GM03348 (cell line): ENCODE results near the gene FUOM.
"Not testable (repeated sequence)": the region's sequence is repeated elsewhere in the genome, so short reads cannot be mapped to it uniquely, and the experiment has no call there.

ENCODE experiments used
- DNase-seq: peaks from one replicate; pipeline ENCODE4 v3.0.0; 2012; ENCODE audit warnings: low spot score

The FUOM gene

GRCh38 chr10:133388236-133388972, 30.6 kb upstream of the FUOM start:
- no peak for DNase-seq

- not testable (repeated sequence) for DNase-seq
Measured at GRCh38 chr10:133386951-133387350, 29.1 kb upstream of the FUOM start.

GRCh38 chr10:133385214-133385613, 27.4 kb upstream of the FUOM start:
- DNase-seq = no peak

GRCh38 chr10:133384071-133384470, 26.3 kb upstream of the FUOM start:
- no peak for DNase-seq

- DNase-seq = no peak
Measured at GRCh38 chr10:133383551-133383950, 25.7 kb upstream of the FUOM start.

- no peak for DNase-seq
Measured at GRCh38 chr10:133381036-133381435, 23.2 kb upstream of the FUOM start.

GRCh38 chr10:133379801-133380666, 22.2 kb upstream of the FUOM start:
- DNase-seq = no peak

GRCh38 chr10:133379152-133379800, 21.5 kb upstream of the FUOM start, which contains the start of gene PAOX:
PAOX (plus strand) TSS chr10:133379262; CDS start chr10:133379317, 55 bp downstream.
- peak; percentile 94 for DNase-seq

- peak; percentile 80 for DNase-seq
Measured at GRCh38 chr10:133378251-133379096, 20.7 kb upstream of the FUOM start.

- no peak for DNase-seq
Measured at GRCh38 chr10:133377818-133378250, 20.0 kb upstream of the FUOM start.

GRCh38 chr10:133377025-133377817, 19.4 kb upstream of the FUOM start:
- DNase-seq = no peak

GRCh38 chr10:133376183-133376582, 18.4 kb upstream of the FUOM start:
- not testable (repeated sequence) for DNase-seq

GRCh38 chr10:133375357-133376115, 17.7 kb upstream of the FUOM start:
- DNase-seq = no peak

GRCh38 chr10:133373174-133374090, 15.6 kb upstream of the FUOM start, which contains the start of gene ECHS1:
ECHS1 (minus strand) TSS chr10:133373354; CDS start chr10:133373333, 21 bp downstream.
- peak; percentile 99 for DNase-seq

- no peak for DNase-seq
Measured at GRCh38 chr10:133372507-133372906, 14.7 kb upstream of the FUOM start.

GRCh38 chr10:133370030-133370786, 12.4 kb upstream of the FUOM start:
- DNase-seq = no peak

- DNase-seq = no peak
Measured at GRCh38 chr10:133368153-133368552, 10.3 kb upstream of the FUOM start.

- not testable (repeated sequence) for DNase-seq
Measured at GRCh38 chr10:133367461-133367860, 9.6 kb upstream of the FUOM start.
